ENCODE measurements around the gene U2SURP. TPM values are rescaled to one million over a fixed set of nuclear protein-coding genes. Genes with fewer than 3 reads are reported as not detected.
A peak's percentile ranks its signal among the peaks of the same experiment; 100 is the strongest.

Gene U2SURP
- total RNA-seq, 6 donors from 2014 or later, result 47.4 to 126 (median 58.6) TPM

DNA sequence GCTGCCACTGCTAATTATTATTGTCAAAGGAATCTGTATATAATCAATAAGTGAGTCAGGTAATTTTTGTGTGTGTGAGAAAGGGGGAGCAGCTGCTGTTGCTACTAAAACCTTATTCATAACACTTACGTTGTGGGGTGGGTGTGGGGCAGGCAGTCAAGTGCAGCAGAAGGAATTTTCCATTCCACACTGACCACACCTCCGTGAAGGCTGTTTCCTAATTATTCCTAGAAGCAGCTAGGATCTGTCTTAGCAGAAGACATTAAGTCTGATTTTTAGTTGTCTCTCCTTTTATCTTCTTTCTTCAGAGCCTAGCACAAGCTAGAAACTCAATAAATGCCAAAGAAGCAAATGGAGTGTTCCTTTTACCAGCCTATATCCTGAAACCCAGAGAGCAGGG, 4.0 kb upstream of the U2SURP start:
- Histone ChIP-seq H3K4me1 (peaks cover 7 to 25% (median 10%) of the 10 kb centered on the region in 4 donors), H3K27ac (no peak overlapping the region), H3K9me3 (no peaks in the 10 kb centered on the region), H3K27me3 (no peaks in the 10 kb centered on the region), H3K4me3 (no peak overlapping the region), H3K36me3 (no peaks in the 10 kb centered on the region)
- no peak for ATAC-seq (ENCODE audit: low FRiP score in 2 of 2)
- TF ChIP-seq, protein P1, sequence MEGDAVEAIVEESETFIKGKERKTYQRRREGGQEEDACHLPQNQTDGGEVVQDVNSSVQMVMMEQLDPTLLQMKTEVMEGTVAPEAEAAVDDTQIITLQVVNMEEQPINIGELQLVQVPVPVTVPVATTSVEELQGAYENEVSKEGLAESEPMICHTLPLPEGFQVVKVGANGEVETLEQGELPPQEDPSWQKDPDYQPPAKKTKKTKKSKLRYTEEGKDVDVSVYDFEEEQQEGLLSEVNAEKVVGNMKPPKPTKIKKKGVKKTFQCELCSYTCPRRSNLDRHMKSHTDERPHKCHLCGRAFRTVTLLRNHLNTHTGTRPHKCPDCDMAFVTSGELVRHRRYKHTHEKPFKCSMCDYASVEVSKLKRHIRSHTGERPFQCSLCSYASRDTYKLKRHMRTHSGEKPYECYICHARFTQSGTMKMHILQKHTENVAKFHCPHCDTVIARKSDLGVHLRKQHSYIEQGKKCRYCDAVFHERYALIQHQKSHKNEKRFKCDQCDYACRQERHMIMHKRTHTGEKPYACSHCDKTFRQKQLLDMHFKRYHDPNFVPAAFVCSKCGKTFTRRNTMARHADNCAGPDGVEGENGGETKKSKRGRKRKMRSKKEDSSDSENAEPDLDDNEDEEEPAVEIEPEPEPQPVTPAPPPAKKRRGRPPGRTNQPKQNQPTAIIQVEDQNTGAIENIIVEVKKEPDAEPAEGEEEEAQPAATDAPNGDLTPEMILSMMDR (IDR thresholded peaks at IDR 0.05), result no peak
- no peak for TF ChIP-seq POLR2AphosphoS5 (IDR thresholded peaks at IDR 0.05)
- no peak for TF ChIP-seq POLR2A (IDR thresholded peaks at IDR 0.05)
- no peak for TF ChIP-seq EP300 (IDR thresholded peaks at IDR 0.05)
- WGBS, 2 donors, result 31 to 32% methylated on average over 2 of the region's 2 CpGs
- DNase-seq, result peak in 1 of 2 donors; percentile 35

DNA sequence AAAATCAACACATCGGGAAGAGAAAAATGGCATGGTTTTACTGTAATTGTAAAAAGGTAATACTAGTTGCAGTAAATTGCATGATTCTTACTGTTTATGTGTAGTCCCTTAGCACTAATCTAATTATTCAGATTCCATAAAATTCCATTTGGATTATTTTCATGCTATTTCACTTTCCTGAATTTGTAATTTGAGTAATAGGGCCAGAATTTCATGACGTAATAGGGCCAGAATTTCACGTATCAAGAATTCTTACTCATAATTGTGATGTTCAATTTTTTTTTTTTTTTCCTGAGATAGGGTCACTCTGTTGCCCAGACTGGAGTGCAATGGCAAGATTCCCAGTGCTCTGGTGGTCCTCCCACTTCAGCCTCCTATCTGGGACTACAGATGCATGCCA, 2.9 kb upstream of the U2SURP start:
- no peak for TF ChIP-seq POLR2AphosphoS5 (IDR thresholded peaks at IDR 0.05)
- no peak for TF ChIP-seq POLR2A (IDR thresholded peaks at IDR 0.05)
- no peak for TF ChIP-seq EP300 (IDR thresholded peaks at IDR 0.05)
- TF ChIP-seq, protein P1 (IDR thresholded peaks at IDR 0.05), result no peak
- no peak for ATAC-seq (ENCODE audit: low FRiP score in 2 of 2)

DNA sequence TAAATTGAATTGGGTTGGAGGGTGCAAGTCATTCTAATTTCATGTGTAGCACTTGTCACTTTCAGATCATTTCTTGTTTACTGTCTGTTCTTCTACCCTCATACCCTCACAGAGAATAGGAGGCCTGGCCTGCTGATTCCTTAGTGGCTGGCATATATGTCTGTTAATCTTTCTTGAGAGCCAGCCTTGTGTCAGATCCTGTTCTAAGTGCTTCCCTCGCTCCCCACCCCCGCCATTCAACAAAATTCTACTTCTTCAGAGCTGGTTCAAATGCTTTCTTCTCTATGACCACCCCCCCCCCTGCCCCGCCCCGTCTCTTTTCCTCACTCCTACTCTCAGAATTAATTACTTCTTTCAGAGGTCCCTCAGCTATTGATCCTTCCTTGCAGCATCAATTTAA, 1.5 kb upstream of the U2SURP start:
- peak overlapping the region in 1 of 4 donors; percentile 97 for H3K27ac ChIP-seq
- DNase-seq (no peak), ATAC-seq (ENCODE audit: low FRiP score in 2 of 2) (no peak)
- peaks cover 12 to 41% (median 27%) of the 10 kb centered on the region in 4 donors for H3K4me1 ChIP-seq
- no peaks in the 10 kb centered on the region for H3K27me3 ChIP-seq
- H3K4me3 ChIP-seq, result peak overlapping the region in 1 of 4 donors; percentile 75
- 80 to 81% methylated on average over 4 of the region's 4 CpGs for WGBS, 2 donors
- no peaks in the 10 kb centered on the region for H3K36me3 ChIP-seq
- H3K9me3 ChIP-seq, result no peaks in the 10 kb centered on the region
- TF ChIP-seq POLR2AphosphoS5 (IDR thresholded peaks at IDR 0.05) (no peak), EP300 (IDR thresholded peaks at IDR 0.05) (no peak), POLR2A (IDR thresholded peaks at IDR 0.05) (no peak)
- TF ChIP-seq, protein P1 (IDR thresholded peaks at IDR 0.05), result no peak

More for the DNA sequence above, 2.9 kb upstream of the U2SURP start:
- no peak for DNase-seq
- H3K36me3 ChIP-seq, result no peaks in the 10 kb centered on the region
- H3K27ac ChIP-seq, result no peak overlapping the region
- peaks cover 16 to 36% (median 19%) of the 10 kb centered on the region in 4 donors for H3K4me1 ChIP-seq
- H3K27me3 ChIP-seq, result no peaks in the 10 kb centered on the region
- WGBS, 2 donors, result 78 to 87% methylated on average over 3 of the region's 3 CpGs
- no peak overlapping the region for H3K4me3 ChIP-seq
- H3K9me3 ChIP-seq, result no peaks in the 10 kb centered on the region

DNA sequence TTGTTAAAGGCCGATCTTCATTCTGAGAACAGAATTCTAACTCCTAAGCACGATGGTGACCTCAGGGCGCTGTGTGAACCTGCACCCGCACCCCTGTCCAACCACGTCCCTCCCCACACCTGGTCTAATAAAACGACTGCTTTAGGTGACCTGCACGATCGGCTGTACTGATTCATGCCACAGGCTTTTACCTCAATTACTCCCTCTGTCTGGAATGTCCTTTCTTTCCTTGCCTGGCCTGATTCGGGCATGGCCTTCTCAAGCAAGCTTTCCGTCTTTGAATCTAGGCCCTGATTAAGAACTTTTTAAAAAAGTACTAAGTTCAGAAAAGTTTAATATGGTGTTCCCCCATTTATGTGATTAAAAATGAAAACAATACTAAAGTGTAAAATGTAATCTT, 842 bp upstream of the U2SURP start:
- Histone ChIP-seq H3K4me1 (peaks cover 12 to 48% (median 30%) of the 10 kb centered on the region in 4 donors), H3K4me3 (peak overlapping the region in 3 of 4 donors; percentile 73 to 81 (median 75)), H3K9me3 (no peaks in the 10 kb centered on the region), H3K36me3 (no peaks in the 10 kb centered on the region), H3K27ac (peak overlapping the region; percentile 88 to 97 (median 96)), H3K27me3 (no peaks in the 10 kb centered on the region)
- DNase-seq, result no peak
- ATAC-seq (ENCODE audit: low FRiP score in 2 of 2), result no peak
- WGBS, 2 donors, result 34 to 50% methylated on average over 10 of the region's 10 CpGs
- TF ChIP-seq POLR2AphosphoS5 (IDR thresholded peaks at IDR 0.05), result no peak
- no peak for TF ChIP-seq POLR2A (IDR thresholded peaks at IDR 0.05)
- no peak for TF ChIP-seq EP300 (IDR thresholded peaks at IDR 0.05)
- TF ChIP-seq, protein P1 (IDR thresholded peaks at IDR 0.05), result no peak

DNA sequence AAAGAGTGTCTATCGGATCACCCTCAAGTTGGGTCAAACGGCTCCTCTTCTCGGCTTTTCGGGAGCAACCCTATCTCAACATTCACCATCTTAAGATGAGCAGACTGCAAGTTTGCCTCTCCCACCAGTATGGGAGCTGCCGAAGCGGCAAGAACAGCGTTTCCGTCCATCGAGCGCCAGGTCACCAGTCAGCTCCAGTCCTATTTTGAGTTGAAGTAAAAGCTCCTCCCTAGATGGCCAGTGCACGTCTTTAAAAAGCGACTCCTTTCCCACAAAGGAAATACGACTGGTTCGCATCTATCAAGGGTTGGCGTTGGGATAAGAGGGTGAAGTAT, 369 bp upstream of the U2SURP start:
- H3K4me1 ChIP-seq, result peaks cover 12 to 53% (median 34%) of the 10 kb centered on the region in 4 donors
- 0 to 1% methylated on average over 12 to 15 of the region's 15 CpGs for WGBS, 2 donors
- DNase-seq, result no peak

More for the DNA sequence above, 369 bp upstream of the U2SURP start:
- H3K36me3 ChIP-seq, result no peaks in the 10 kb centered on the region
- ATAC-seq (ENCODE audit: low FRiP score in 2 of 2), result peak; percentile 82 to 89
- no peaks in the 10 kb centered on the region for H3K27me3 ChIP-seq
- peak overlapping the region; percentile 88 to 97 (median 96) for H3K27ac ChIP-seq
- TF ChIP-seq POLR2AphosphoS5 (IDR thresholded peaks at IDR 0.05) (no peak), POLR2A (IDR thresholded peaks at IDR 0.05) (peak in 2 of 4 donors; percentile 39 to 54), EP300 (IDR thresholded peaks at IDR 0.05) (no peak)
- TF ChIP-seq, protein P1 (IDR thresholded peaks at IDR 0.05), result no peak
- H3K9me3 ChIP-seq, result no peaks in the 10 kb centered on the region
- peak overlapping the region; percentile 38 to 81 (median 74) for H3K4me3 ChIP-seq

Measured in upper lobe of left lung (tissue), 6 donors.